Suppressor macrophage treated with lipopolysaccharide for 4 hours (primary cell): ENCODE results near the gene SGF29.
"Not testable (repeated sequence)": the region's sequence is repeated elsewhere in the genome, so short reads cannot be mapped to it uniquely, and the experiment has no call there.

Experiments used
- DNase-seq: peaks from one replicate; pipeline ENCODE4 v3.0.0-alpha.2; 2020

The SGF29 gene

GRCh38 chr16:28615486-28616223, 61.9 kb downstream of the SGF29 start:
- peak; percentile 33 for DNase-seq

GRCh38 chr16:28616224-28616577, 62.5 kb downstream of the SGF29 start:
- DNase-seq, result not testable (repeated sequence)

- no peak for DNase-seq
Observed at GRCh38 chr16:28616636-28617035, 62.9 kb downstream of the SGF29 start.

- DNase-seq, result peak; percentile 64
Observed at GRCh38 chr16:28617874-28618273, 64.2 kb downstream of the SGF29 start.

GRCh38 chr16:28620316-28620715, 66.6 kb downstream of the SGF29 start:
- not testable (repeated sequence) for DNase-seq

GRCh38 chr16:28621481-28622155, 67.9 kb downstream of the SGF29 start:
- no peak for DNase-seq

- DNase-seq, result not testable (repeated sequence)
Observed at GRCh38 chr16:28622532-28623171, 68.9 kb downstream of the SGF29 start.

- peak; percentile 35 for DNase-seq
Observed at GRCh38 chr16:28623172-28623711, 69.5 kb downstream of the SGF29 start.

GRCh38 chr16:28630905-28631304, 77.2 kb downstream of the SGF29 start:
- not testable (repeated sequence) for DNase-seq

- not testable (repeated sequence) for DNase-seq
Observed at GRCh38 chr16:28636093-28636823, 82.5 kb downstream of the SGF29 start.

- DNase-seq, result not testable (repeated sequence)
Observed at GRCh38 chr16:28637765-28638164, 84.0 kb downstream of the SGF29 start, which contains the start of gene NPIPB8. TSS of gene NPIPB8 (plus strand) at chr16:28638065. CDS start at chr16:28638361, 296 bp downstream.

GRCh38 chr16:28638359-28638758, 84.6 kb downstream of the SGF29 start:
- DNase-seq, result not testable (repeated sequence)

GRCh38 chr16:28639959-28640358, 86.2 kb downstream of the SGF29 start:
- DNase-seq, result not testable (repeated sequence)
